Trophoblast cell (in vitro differentiated cells and primary cell): Measurements from ENCODE around the gene VSIG2.

ENCODE experiments used
- DNase-seq, 2 donors: peaks; one replicate each; pipeline ENCODE4 v3.0.0-alpha.2; 2016
- H2AFZ ChIP-seq: 2 replicates; pipeline ENCODE4 v1.6.1; 2013; ENCODE audit warnings: low read length, moderate library complexity, mild to moderate bottlenecking; ENCODE audit not compliant: insufficient read depth, poor library complexity
- H2AK5ac ChIP-seq: 2 replicates; pipeline ENCODE4 v1.6.1; 2013; ENCODE audit warnings: mild to moderate bottlenecking, low read length
- H2BK120ac ChIP-seq: 2 replicates; pipeline ENCODE4 v1.6.1; 2013; ENCODE audit warnings: low read length, mild to moderate bottlenecking, moderate library complexity; ENCODE audit not compliant: insufficient read depth, poor library complexity
- H2BK12ac ChIP-seq: 2 replicates; pipeline ENCODE4 v1.6.1; 2013; ENCODE audit warnings: mild to moderate bottlenecking, low read length, moderate library complexity
- H2BK5ac ChIP-seq: 2 replicates; pipeline ENCODE4 v1.6.1; 2013; ENCODE audit warnings: low read length, low read depth, moderate library complexity, mild to moderate bottlenecking; ENCODE audit not compliant: poor library complexity
- H3K14ac ChIP-seq: 2 replicates; pipeline ENCODE4 v1.6.1; 2013; ENCODE audit warnings: mild to moderate bottlenecking, low read length
- H3K18ac ChIP-seq: 2 replicates; pipeline ENCODE4 v1.6.1; 2013; ENCODE audit warnings: mild to moderate bottlenecking, low read length
- H3K23ac ChIP-seq: 2 replicates; pipeline ENCODE4 v1.6.1; 2013; ENCODE audit warnings: low read length
- H3K27ac ChIP-seq: 2 replicates; pipeline ENCODE4 v1.5.1; 2013; ENCODE audit warnings: low read depth, mild to moderate bottlenecking, inconsistent platforms, low read length, moderate library complexity
- H3K27me3 ChIP-seq: 2 replicates; pipeline ENCODE4 v1.6.1; 2013; ENCODE audit warnings: inconsistent platforms, mild to moderate bottlenecking, low read length, moderate library complexity; ENCODE audit not compliant: insufficient read depth
- H3K36me3 ChIP-seq, 2 experiments: 1 replicate in 1 of 2; 2 replicates in 1 of 2; pipeline ENCODE4 v1.6.1; 2013; ENCODE audit warnings: low read length in 2 of 2, mild to moderate bottlenecking in 2 of 2, moderate library complexity in 1 of 2; ENCODE audit not compliant: insufficient read depth in 2 of 2, control insufficient read depth in 1 of 2
- H3K4ac ChIP-seq: 2 replicates; pipeline ENCODE4 v1.6.1; 2013; ENCODE audit warnings: low read depth, mild to moderate bottlenecking, low read length, moderate library complexity
- H3K4me1 ChIP-seq, 2 experiments: 1 replicate in 1 of 2; 2 replicates in 1 of 2; pipeline ENCODE4 v1.6.1; 2013; ENCODE audit warnings: low read length in 2 of 2, mild to moderate bottlenecking in 2 of 2, moderate library complexity in 1 of 2; ENCODE audit not compliant: insufficient read depth in 2 of 2, control insufficient read depth in 1 of 2
- H3K4me2 ChIP-seq: 2 replicates; pipeline ENCODE4 v1.6.1; 2013; ENCODE audit warnings: inconsistent platforms, mild to moderate bottlenecking, low read length, moderate library complexity
- H3K4me3 ChIP-seq: 2 replicates; pipeline ENCODE4 v1.5.1; 2013; ENCODE audit warnings: mild to moderate bottlenecking, low read depth, low read length, inconsistent platforms
- H3K79me1 ChIP-seq: one replicate; pipeline ENCODE4 v1.6.1; 2013; ENCODE audit warnings: low read length
- H3K79me2 ChIP-seq: 2 replicates; pipeline ENCODE4 v1.6.1; 2013; ENCODE audit warnings: low read length, mild to moderate bottlenecking; ENCODE audit not compliant: control insufficient read depth, insufficient read depth, poor library complexity
- H3K9ac ChIP-seq: 2 replicates; pipeline ENCODE4 v1.6.1; 2013; ENCODE audit warnings: mild to moderate bottlenecking, low read length
- H3K9me3 ChIP-seq: 2 replicates; pipeline ENCODE4 v1.6.1; 2013; ENCODE audit warnings: low read depth, mild to moderate bottlenecking, control low read depth, inconsistent platforms, low read length; ENCODE audit not compliant: insufficient read depth
- H4K12ac ChIP-seq: 2 replicates; pipeline ENCODE4 v1.6.1; 2013; ENCODE audit warnings: low read depth, mild to moderate bottlenecking, low read length, moderate library complexity
- H4K8ac ChIP-seq: 2 replicates; pipeline ENCODE4 v1.6.1; 2013; ENCODE audit warnings: low read depth, mild to moderate bottlenecking, low read length, moderate library complexity
- H4K91ac ChIP-seq: one replicate; pipeline ENCODE4 v1.6.1; 2013; ENCODE audit warnings: low read depth, mild to moderate bottlenecking, low read length, moderate library complexity
- WGBS: extraction: QIAGEN DNeasy Blood & Tissue Kit; methylation state at CpG from one replicate; pipeline ENCODE4 v1.1.7; 2013; ENCODE audit warnings: missing lambda C conversion rate; ENCODE audit not compliant: insufficient read length, insufficient coverage; ENCODE audit errors: extremely low coverage; 5-methylcytosine and 5-hydroxymethylcytosine counted together

The VSIG2 gene

DNA sequence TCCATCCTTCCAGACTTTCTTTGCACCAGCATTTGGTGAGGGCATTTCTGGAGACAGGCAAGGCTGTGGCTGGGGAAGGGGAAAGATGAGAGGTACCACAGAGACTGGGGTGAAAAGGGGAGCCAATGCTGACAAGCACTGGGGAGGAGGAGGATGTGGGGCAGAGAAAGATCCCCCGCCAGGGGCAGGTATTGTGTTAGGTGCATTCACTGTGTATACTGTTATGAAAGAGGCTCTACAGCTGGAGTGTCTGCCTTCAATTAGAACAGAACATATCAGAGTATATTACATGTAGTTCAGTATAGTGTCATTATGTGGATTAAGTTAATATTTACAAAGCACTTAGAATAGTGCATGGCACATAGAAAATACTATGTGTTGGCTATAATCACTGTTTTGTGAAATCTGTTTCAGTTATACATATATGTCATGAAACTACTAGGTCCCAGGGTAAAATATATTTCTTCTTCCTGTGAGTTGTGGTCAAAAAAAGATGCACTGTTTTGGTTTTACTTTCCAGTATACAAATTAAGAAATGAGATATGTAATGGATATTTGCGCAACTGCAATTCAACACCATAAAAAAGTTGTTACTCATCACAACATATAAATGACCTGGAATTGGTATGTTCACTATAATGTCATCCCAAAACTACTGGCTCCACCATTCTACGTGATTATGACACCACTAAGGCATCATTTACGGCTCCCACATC is 39.7 kb upstream of the VSIG2 start:
- Histone ChIP-seq H4K12ac (no peak overlapping the region), H3K9me3 (no peaks in the 10 kb centered on the region), H2AK5ac (no peak overlapping the region), H2BK5ac (no peak overlapping the region), H3K18ac (no peak overlapping the region), H3K23ac (no peak overlapping the region), H3K4me3 (no peak overlapping the region), H2AFZ (no peak overlapping the region), H4K91ac (no peak overlapping the region), H3K79me1 (no peaks in the 10 kb centered on the region), H3K4me1 (no peaks in the 10 kb centered on the region), H3K4me2 (no peak overlapping the region), H3K27ac (no peak overlapping the region), H2BK120ac (no peak overlapping the region), H4K8ac (no peak overlapping the region), H3K14ac (no peak overlapping the region), H3K4ac (no peak overlapping the region), H3K9ac (no peak overlapping the region), H3K36me3 (peaks cover 0 to 2% of the 10 kb centered on the region in 2 experiments), H3K27me3 (no peaks in the 10 kb centered on the region), H2BK12ac (no peak overlapping the region), H3K79me2 (no peaks in the 10 kb centered on the region)
- no CpG with 5 or more reads among the region's 4 CpGs for WGBS
- DNase-seq: no peak

DNA sequence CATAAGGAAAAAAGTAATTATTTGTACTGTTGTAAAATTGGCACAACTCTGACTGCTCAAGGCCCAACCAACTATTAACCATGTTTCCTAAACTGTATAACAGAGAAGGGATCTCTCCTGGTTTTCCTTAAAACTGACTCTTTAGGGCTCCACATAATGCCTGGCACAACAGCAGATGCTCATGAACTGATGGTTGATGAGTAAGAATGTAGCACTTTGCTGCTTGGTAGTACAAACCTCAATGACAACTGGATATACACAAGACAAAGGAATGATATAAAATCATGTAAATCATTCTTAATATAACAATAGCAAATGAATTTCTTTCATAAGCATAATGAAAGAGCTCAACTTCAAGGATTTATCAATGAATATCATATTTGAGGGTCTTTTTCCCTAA is 36.5 kb upstream of the VSIG2 start:
- H3K23ac ChIP-seq: no peak overlapping the region
- H4K12ac ChIP-seq: no peak overlapping the region
- no peak overlapping the region for H3K14ac ChIP-seq

DNA sequence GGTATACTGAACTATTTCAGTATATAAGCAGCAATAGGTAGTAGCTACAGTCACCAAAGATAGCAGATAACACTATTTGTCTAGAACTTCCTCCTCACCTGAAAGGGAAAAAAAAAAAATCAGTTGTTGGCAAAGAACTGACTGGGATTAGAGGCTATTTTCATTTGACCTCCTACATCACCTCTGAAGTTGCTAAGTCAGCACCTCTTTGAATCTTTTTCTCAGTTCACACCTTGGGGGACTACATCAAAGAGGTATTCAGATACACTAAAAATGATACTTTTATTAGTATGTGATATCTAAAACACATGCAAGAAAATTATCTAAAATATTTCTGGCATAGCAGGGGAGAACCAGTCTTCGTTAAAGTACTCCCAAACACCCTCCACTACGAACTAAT is 32.0 kb upstream of the VSIG2 start:
- Histone ChIP-seq H3K27me3 (no peaks in the 10 kb centered on the region), H3K9ac (no peak overlapping the region), H3K79me1 (no peaks in the 10 kb centered on the region), H3K27ac (no peak overlapping the region), H4K91ac (no peak overlapping the region), H3K4ac (no peak overlapping the region), H3K4me1 (peaks cover 3 to 4% of the 10 kb centered on the region in 2 experiments), H2BK5ac (no peak overlapping the region), H3K14ac (no peak overlapping the region), H3K79me2 (no peaks in the 10 kb centered on the region), H4K12ac (no peak overlapping the region), H2AFZ (no peak overlapping the region), H3K4me2 (no peak overlapping the region), H2AK5ac (no peak overlapping the region), H3K9me3 (no peaks in the 10 kb centered on the region), H3K4me3 (no peak overlapping the region), H3K23ac (no peak overlapping the region), H3K18ac (no peak overlapping the region), H2BK12ac (no peak overlapping the region), H4K8ac (no peak overlapping the region), H2BK120ac (no peak overlapping the region), H3K36me3 (peaks cover 0 to 4% of the 10 kb centered on the region in 2 experiments)
- no peak for DNase-seq
- no CpG with 5 or more reads among the region's 2 CpGs for WGBS

More for the DNA sequence above, 36.5 kb upstream of the VSIG2 start:
- H2AK5ac ChIP-seq: no peak overlapping the region
- H3K9me3 ChIP-seq: no peaks in the 10 kb centered on the region
- H3K4me1 ChIP-seq: peaks cover 3 to 4% of the 10 kb centered on the region in 2 experiments
- no peak overlapping the region for H2BK5ac ChIP-seq
- H3K4me2 ChIP-seq: no peak overlapping the region
- H3K9ac ChIP-seq: no peak overlapping the region
- H3K4me3 ChIP-seq: no peak overlapping the region
- no peaks in the 10 kb centered on the region for H3K36me3 ChIP-seq
- H4K91ac ChIP-seq: no peak overlapping the region
- no peak overlapping the region for H3K4ac ChIP-seq
- H3K18ac ChIP-seq: no peak overlapping the region
- H2BK12ac ChIP-seq: no peak overlapping the region
- H3K79me1 ChIP-seq: no peaks in the 10 kb centered on the region
- H2AFZ ChIP-seq: no peak overlapping the region
- H3K27me3 ChIP-seq: no peaks in the 10 kb centered on the region
- no peaks in the 10 kb centered on the region for H3K79me2 ChIP-seq
- no peak overlapping the region for H2BK120ac ChIP-seq
- H4K8ac ChIP-seq: no peak overlapping the region
- no peak overlapping the region for H3K27ac ChIP-seq
- no peak for DNase-seq

DNA sequence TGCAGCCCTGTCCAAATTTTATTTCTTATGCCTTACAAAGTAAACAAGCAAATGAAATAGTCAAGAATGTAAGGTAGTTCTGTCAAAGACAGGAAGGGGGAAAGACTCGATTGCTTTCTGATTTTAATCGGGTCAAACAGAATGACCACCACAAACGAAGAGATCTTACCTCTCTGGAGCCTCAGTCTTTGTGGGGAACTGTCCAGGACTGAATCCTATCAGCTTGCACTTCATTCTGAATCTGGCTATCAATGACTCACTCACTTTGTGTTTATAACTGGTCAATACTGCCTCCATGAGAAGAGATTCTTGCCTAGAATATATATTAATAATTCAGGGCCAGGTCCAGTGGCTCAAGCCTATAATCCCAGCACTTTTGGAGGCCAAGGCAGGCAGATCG is 30.9 kb upstream of the VSIG2 start:
- Histone ChIP-seq H3K79me2 (no peaks in the 10 kb centered on the region), H2AFZ (no peak overlapping the region), H2BK120ac (no peak overlapping the region), H3K4me2 (no peak overlapping the region), H3K14ac (no peak overlapping the region), H3K79me1 (no peaks in the 10 kb centered on the region), H2BK12ac (no peak overlapping the region), H3K4me3 (no peak overlapping the region), H3K9ac (no peak overlapping the region), H3K9me3 (no peaks in the 10 kb centered on the region), H2AK5ac (no peak overlapping the region), H4K12ac (no peak overlapping the region), H3K27ac (no peak overlapping the region), H3K36me3 (peaks cover 0 to 4% of the 10 kb centered on the region in 2 experiments), H2BK5ac (no peak overlapping the region), H4K91ac (no peak overlapping the region), H4K8ac (no peak overlapping the region), H3K27me3 (no peaks in the 10 kb centered on the region), H3K4me1 (peaks cover 3 to 4% of the 10 kb centered on the region in 2 experiments), H3K23ac (no peak overlapping the region), H3K18ac (no peak overlapping the region), H3K4ac (no peak overlapping the region)
- no peak for DNase-seq
- WGBS: no CpG with 5 or more reads among the region's 4 CpGs
